ENCODE measurements around the gene SH3BP2.
"Not testable (repeated sequence)": the region's sequence is repeated elsewhere in the genome, so short reads cannot be mapped to it uniquely, and the experiment has no call there.

Gene SH3BP2

DNA sequence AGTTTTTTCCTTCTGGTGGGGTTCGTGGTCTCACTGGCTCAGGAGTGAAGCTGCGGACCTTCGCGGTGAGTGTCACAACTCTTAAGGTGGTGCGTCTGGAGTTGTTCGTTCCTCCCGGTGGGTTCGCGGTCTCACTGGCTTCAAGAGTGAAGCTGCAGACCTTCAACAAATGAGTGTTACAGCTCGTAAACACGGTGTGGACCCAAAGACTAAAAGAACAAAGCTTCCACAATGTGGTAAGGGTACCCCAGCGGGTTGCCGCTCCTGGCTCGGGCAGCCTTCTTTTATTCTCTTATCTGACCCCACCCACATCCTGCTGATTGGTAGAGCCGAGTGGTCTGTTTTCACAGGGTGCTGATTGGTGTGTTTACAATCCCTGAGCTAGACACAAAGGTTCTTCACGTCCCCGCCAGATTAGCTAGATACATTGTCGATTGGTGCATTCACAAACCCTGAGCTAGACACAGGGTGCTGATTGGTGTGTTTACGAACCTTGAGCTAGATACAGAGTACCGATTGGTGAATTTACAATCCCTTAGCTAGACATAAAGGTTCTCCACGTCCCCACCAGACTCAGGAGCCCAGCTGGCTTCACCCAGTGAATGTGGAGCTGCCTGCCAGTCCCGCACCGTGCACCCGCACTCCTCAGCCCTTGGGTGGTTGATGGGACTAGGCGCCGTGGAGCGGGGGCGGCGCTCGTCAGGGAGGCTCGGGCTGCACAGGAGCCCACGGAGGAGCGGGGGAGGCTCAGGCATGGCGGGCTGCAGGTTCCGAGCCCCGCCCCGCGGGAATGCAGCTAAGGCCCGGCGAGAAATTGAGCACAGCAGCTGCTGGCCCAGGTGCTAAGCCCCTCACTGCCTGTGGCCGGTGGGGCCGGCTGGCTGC lies 30.2 kb upstream of the SH3BP2 start:
- not testable (repeated sequence) for DNase-seq

DNA sequence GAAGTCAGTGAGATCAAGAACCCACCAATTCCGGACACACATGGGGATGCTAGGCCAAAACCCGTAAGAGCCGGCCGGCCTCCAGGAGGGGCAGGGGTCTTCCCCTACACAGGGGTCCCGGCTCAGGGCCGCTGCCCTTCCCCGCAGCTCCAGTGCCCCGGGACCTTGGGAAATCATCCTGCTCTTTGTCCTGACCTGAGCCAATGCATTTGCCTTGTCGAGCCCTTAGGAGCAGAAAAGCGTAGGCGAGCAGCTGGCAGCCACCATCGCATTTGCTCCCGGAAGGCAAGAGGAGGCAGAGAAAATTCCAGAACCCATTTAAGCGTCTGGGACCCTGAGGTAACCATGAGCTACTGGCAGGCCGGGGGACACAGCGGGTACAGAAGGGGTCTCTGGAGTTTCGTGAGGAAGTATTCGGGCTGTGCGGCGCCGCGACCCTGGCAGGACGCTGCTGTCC lies 29.3 kb upstream of the SH3BP2 start:
- DNase-seq: no peak

DNA sequence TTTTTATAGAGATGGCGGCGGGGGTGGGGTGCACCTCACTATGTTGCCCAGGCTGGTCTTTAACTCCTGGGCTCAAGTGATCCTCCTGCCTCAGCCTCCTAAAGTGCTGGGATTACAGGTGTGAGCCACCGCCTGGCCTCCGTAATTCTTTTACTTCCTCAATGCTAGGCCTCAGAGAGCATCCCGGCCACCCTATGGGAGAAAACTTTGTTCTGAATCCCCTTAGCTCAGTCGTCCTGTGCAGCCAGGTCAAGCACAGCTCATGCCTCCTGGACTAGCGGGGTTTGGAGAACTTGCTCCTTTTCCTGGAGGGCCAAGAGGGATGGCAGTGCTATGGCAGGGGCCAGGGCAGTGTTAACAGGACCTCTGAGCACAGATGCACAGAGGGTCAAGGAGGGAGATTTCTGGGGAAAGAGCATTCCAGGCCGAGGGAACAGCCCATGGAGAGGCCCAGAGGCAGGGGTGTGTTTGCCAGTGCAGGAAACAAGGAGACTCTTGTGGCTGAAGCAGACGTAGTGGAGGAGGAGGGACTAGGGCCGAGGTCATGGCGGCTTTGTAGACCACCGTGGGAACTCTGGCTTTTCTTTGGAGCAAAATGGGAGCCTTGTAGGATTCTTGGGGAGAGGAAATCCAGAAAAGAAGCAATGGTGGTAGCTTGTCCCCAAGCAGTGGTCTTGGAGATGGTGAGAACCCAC lies 26.9 kb upstream of the SH3BP2 start:
- no peak for DNase-seq

GRCh38 chr4:2767046-2767704 lies 25.7 kb upstream of the SH3BP2 start:
- DNase-seq: no peak

GRCh38 chr4:2767705-2768074 lies 25.2 kb upstream of the SH3BP2 start:
- DNase-seq: no peak

- no peak for DNase-seq
These were observed 24.8 kb upstream of the SH3BP2 start for GRCh38 chr4:2768124-2768523.

GRCh38 chr4:2768921-2769336 lies 24.0 kb upstream of the SH3BP2 start:
- DNase-seq: no peak

DNA sequence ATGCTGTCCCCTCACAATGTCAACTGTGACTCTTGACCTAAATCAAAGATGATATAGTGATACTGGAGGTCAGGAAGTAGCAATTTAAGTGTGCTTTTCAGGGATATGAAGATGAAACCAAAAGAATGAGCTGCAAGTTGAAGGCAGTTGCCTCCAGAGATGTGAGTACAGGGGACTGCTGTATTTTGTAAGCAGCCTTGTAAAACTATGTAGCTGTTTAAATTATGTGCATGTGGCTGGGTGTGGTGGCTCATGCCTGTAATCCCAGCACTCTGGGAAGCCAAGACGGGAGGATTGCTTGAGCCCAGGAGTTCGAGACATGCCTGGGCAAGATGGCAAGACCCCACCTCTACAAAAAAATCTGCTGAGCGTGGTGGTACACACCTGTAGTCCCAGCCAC lies 21.6 kb upstream of the SH3BP2 start:
- no peak for DNase-seq

DNA sequence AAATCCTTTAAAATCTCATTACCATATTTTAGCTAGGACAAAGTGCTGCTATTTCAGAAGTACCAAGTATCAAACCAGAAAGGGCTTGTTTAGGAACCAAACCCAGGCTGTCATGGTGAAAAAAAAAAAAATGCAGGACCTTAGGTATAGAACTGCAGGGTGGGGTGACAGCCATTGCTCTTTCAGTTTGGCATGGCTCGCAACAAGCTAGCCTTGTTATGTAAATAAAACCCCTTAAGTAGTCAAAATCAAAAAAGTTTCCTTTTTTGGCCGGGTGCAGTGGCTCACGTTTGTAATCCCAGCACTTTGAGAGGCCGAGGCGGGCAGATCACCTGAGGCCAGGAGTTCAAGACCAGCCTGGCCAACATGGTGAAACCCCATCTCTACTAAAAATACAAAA lies 12.2 kb upstream of the SH3BP2 start:
- not testable (repeated sequence) for DNase-seq

DNA sequence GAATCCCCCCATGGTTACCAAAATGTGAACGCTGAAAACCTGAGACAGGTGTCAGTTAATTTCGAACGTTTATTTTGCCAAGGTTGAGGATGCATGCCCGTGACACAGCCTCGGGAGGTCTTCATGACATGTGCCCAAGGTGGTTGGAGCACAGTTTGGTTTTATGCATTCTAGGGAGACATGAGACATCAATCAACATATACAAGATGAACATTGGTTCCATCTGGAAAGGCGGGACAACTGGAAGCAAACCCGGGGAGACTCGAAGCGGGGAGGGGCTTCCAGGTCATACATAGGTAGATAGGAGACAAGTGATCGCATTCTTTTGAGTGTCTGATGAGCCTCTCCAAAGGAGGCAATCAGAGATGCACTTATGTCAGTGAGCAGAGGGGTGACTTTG lies 11.0 kb upstream of the SH3BP2 start:
- no peak for DNase-seq

- no peak for DNase-seq
These were observed 9.1 kb upstream of the SH3BP2 start for GRCh38 chr4:2783790-2784189.

- no peak for DNase-seq
These were observed 7.3 kb upstream of the SH3BP2 start for GRCh38 chr4:2785613-2786012.

- no peak for DNase-seq
These were observed 6.7 kb upstream of the SH3BP2 start for GRCh38 chr4:2786152-2786671.

GRCh38 chr4:2786794-2787229 lies 6.1 kb upstream of the SH3BP2 start:
- DNase-seq: no peak

DNA sequence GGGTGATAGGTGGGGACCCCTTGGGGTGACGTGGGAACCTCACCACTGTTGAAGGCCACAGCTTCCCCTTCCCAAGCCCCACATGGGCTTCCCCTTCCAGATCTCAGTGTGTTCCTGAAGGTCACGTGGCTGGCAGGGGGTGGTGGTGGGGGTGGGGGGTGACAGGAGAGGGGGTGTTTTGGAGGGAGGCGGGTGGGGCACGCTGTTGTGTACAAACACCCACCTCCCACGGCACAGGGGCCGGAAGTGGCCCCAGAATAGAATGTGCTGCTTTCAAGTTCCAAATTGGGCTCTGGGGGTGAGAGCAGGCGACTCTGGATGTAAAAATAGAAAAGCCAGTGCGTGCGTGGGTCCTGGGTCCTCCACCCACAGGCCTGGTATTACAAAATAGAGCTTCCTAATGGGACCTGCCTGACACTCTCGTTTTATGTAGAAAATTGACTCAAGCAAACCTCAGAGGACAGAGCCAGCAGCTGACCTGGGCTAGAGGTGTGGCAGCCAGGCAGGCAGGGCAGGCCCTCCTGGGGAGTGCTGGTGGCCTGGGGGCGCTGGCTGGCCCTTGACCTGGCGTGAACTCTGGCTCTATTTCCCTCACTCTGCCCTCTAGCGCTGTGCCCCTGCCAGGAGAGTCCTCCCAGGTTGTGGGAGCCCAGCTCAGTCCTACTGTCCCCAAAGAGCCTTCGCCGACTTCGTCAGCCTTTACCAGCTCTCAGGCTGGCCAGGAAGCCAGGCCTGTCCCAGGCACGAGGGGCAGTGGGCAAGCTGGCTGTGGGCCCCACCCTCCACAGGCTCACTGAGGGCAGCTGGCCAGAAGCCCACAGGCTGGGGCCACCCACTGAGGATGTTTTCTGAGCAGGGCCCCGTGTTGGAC lies 5.4 kb upstream of the SH3BP2 start:
- DNase-seq: no peak

- no peak for DNase-seq
These were observed 4.8 kb upstream of the SH3BP2 start for GRCh38 chr4:2788101-2788500.

GRCh38 chr4:2788532-2789103 lies 4.3 kb upstream of the SH3BP2 start:
- DNase-seq: no peak

GRCh38 chr4:2789351-2789750 lies 3.5 kb upstream of the SH3BP2 start:
- DNase-seq: no peak

DNA sequence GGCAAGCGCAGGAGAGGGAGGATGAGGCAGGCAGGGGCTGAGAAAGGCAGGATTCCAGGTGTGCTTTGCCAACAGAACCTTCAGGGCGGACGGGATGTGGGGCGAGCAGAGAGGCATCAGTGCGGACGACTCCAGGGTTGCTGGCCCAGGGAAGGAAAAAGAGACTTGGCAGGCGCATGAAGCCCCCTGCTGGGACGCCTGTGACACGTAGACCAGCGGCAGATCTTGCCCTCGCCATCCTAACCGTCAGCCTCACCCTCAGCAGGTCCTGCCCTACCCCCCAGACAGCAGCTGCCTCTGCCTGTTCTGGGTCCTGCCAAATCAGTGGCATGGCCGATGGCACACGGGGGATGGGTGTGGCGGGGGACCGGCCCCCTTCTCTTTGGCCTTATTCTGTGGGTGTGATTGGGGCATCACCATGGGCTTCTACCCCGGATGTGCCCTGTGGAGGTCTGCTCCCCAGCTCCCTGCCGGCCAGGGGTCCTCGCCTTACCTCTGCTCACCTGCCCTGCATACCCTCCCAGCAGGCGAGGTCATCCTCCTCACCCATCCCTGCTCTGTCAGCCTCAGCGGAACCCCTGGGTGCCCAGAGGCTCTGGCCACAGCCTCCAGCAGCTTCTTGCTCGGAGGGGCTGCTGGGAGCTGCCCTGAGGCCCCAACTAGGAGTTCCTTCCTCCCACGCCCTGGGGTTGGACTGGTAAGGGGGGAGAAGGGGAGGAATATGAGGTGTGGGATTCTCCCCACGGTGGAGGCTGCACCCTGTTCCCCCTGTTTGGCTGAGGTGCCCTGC lies 2.9 kb upstream of the SH3BP2 start:
- no peak for DNase-seq

DNA sequence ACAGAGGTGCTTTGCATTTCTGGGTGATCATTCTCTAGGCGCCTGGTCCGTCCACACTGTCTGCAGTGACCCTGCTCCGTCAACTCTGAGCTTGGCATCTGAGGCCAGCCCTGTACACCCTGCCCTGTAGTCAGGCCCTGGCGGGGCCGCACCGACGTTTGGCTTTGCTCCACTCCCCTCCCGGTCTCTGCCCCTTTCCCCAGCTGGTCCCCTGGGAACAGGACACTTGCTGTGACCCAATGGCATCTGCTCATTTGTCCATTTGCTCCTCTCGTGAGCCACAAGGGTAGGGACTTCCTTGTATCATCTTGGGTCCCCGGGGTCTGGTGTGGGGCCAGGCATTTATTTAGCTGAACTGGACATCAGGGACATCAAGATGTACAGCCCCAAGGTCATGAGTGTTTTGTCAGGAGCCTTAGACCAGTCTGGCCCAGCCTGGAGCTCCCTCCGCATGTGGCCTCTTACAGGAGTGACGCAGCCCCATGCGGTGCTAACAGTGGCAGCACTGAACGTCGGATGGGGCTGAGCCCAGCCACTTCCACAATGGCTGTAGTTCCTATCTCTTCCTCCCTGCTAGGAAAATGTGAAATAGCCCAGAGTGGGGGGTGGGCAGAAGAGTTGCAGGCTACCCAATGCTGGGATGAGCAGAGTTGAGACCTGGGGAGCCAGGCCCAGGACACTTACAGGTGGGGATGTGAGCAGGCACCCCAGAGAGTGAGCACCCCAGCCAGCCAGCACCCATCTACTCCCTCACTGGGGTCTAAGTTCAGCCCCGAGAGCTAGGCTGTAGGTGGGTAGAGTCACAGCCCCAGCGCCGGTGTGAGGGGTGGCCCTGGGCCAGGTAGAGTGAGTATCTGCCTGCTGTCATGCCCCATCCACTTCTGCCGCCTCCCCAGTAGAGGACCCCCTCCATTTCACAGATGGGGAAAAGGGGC lies 2.0 kb upstream of the SH3BP2 start:
- no peak for DNase-seq

All from NCI-H524 treated with DMSO at 0.1 percent for 48 hours (cell line).